SK-N-SH (cell line): ENCODE results near the gene ELAC1.

Experiments used
- CTCF ChIP-seq: fragments of 200-600 bp; sonication (generic); IDR thresholded peaks from 2 replicates; pipeline ENCODE4 v1.6.1; 2017; ENCODE audit warnings: antibody characterized with exemption, mild to moderate bottlenecking, moderate library complexity
- EP300 ChIP-seq, 2 experiments: IDR thresholded peaks; 2 replicates each; pipeline versions ENCODE4 v1.4.0 to v1.6.1; 2012; ENCODE audit warnings: borderline replicate concordance in 1 of 2, low read depth in 1 of 2, low read length in 1 of 2
- RCOR1 ChIP-seq: fragments of 150-350 bp; IDR thresholded peaks from 2 replicates; pipeline ENCODE4 v1.6.1; 2017; ENCODE audit warnings: antibody characterized with exemption, low read length
- SMC3 ChIP-seq: IDR thresholded peaks from 2 replicates; pipeline ENCODE4 v1.6.1; 2012; ENCODE audit warnings: low read depth, low read length, improper control_type of control experiment

- TF ChIP-seq SMC3 (no peak), EP300 (IDR thresholded peaks at IDR 0.05; ENCODE audit: borderline replicate concordance in 1 of 2, low read depth in 1 of 2, low read length in 1 of 2) (no peak), CTCF (no peak), RCOR1 (no peak)
These were observed 44.6 kb downstream of the ELAC1 start for GRCh38 chr18:51012441-51012840.
